CD1c-positive myeloid dendritic cell (primary cell): Measurements from ENCODE around the gene SLC35E2B.
"Not testable (repeated sequence)": the region's sequence is repeated elsewhere in the genome, so short reads cannot be mapped to it uniquely, and the experiment has no call there.

Experiments
- DNase-seq: peaks from one replicate; pipeline ENCODE4 v3.0.0-alpha.2; 2016; ENCODE audit errors: extremely low spot score

The SLC35E2B gene

DNA sequence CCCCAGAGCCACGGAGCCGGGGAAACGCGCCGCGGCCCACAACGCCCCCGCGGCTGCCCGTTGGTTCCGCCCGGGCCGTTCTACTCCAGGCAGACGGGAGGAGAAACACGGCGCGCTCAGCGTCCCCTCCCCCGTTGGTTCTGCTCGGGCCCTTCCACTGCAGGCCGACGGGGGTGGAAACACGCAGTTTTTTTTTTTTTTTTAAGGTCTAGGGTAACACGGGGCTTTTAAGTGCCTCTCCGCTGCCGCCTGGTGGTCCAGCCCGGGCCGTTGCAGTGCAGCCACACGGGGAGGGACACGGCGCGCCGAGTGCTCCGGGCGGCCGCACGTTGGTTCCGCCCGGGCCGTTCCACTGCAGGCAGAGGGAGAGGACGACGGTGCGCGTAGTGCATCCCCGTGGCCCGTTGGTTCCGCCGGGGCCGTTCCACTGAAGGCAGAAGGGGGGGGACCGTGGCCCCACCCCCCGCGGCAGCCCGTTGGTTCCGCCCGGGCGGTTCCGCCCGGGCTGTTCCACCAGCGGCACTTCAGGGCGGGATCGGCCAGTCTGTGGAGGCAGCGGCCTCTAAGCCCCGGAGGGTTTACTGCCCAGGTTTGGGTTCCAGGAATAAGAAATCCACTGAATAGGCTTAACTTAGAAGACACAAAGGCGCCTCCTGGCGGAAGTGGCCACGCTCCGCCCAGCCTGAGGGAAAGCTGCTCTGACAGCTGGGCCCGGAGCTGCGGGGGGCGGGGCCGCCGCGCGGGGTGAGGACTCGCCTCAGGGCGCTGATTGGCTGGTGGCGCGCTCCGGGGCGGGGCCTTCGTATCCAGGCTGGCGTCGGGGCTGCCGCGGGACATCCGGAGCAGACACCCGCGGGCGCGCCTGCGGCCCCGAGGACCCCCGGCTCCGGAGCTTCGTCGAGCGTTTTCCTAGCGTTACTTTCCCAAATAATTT, at the start of gene SLC35E2B:
Gene SLC35E2B, minus strand, starts transcription at position 82 of the 934 bp plus-strand sequence. CDS start 16,096 bp downstream, outside the sequence.
- peak; percentile 95 for DNase-seq

- DNase-seq, result peak; percentile 79
Observed at GRCh38 chr1:1741013-1741412, 48.4 kb upstream of the SLC35E2B start.

DNA sequence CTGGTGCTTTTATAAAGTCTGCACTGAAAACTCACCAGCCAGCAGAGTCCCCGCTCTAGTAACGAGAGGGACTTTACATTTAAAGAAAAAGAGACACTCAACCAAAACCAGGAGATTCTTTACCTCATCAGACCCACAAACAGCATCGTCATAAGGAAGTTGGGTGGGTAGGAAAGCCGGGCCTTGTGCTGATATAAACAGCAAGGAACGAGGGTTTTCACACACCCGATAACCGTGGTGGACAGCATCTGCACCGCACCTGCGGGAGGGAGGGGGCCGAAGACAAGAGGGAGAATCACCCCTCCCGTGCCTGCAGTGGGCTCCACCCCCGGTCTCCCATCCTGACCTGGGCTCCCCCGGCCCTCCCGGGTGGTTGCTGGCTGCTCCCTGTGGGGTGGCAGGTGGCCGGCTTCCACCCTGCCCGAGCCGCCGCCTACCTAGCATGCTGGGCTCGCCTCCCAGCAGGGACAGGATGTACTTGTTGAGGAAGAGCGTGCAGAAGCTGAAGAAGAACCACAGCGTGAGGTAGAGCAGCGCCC, 46.3 kb upstream of the SLC35E2B start:
- not testable (repeated sequence) for DNase-seq

- not testable (repeated sequence) for DNase-seq
Observed at GRCh38 chr1:1737675-1738590, 45.3 kb upstream of the SLC35E2B start.

DNA sequence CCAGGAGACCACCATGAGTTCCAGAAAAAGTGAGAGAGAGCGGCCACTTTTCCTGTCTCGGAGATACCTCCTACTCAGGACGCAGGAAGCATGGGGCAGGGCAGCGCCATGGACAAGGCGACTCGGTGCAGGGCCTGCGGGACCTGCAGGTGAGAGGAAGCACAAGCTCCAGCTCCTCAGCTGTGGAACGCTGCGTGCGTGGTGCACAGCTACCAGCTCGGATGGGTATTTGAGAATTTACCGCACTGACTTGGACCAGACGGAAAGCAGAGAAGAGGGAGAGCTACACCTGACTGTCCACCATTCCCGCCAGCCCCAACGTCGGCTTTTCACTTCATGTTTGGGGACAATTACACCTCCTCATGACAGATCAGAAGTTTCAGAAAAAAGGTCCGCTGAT, 39.8 kb upstream of the SLC35E2B start:
- DNase-seq, result no peak

DNA sequence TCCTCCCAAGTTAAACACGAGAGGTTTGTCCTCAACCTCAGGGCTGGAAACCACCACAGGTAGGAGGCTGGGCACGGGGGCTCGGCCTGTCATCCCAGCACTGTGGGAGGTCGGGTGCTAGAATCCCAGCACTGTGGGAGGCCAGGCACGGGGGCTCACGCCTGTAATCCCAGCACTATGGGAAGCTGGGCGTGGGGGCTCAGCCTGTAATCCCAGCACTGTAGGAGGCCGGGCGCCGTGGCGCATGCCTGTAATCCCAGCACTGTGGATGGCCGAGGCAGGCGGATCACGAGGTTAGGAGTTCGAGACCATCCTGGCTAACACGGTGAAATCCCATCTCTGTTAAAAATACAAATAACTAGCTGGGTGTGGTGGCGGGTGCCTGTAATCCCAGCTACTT, 38.3 kb upstream of the SLC35E2B start:
- no peak for DNase-seq

DNA sequence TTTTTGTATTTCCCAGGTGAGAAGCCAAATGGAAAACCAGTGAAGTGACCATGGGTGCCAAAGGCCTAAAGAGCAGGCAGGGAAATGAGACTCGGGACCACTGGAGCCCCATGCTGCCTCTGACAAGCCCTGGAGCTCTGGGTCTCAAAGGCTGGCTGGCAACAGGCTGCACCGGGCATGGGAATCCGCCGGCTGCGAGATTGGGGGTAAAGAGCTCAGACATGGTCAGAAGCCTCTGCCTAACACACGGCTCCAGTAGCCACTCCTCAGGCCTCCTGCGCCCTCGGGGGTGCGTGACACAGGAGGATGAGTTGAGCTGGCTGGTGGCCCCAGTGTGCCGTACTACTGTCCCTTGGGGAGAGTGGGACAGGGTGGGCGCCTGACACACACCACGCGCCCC, 37.6 kb upstream of the SLC35E2B start:
- DNase-seq, result not testable (repeated sequence)

- not testable (repeated sequence) for DNase-seq
Observed at GRCh38 chr1:1729116-1729816, 36.7 kb upstream of the SLC35E2B start.

DNA sequence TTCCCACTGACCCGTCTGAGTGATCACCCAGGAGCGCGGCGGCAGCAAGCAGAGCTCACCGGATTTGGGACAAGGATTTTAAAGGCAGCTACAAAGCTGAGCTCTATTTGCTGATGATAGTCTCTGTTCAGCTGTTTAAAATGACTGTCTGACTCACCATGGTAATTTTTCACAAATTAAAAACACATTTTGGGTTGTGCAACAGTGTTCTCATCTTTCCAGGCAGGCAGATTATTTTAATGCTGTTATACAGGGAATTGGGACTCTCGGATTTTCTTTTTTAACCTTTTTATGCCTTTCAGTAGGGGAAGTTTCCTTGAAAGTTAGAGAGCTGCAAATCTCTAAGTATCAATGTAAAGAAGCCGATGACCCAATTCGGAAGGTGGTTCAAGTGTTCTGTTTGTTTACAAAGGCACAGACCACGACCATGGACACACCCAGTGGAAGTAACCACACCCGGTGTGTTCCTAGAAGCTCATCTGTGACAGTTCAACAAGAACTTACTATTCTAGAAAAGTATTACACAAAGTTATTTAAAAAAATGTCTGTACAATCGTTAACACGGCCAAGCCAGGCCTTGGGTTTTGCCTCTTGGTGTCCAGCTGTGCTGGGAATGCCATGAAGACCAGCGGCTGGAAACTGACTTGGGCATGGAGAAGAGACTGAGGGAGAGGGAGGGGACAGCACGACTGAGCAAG, 35.9 kb upstream of the SLC35E2B start:
- peak; percentile 1 for DNase-seq

- DNase-seq, result not testable (repeated sequence)
Observed at GRCh38 chr1:1727131-1727651, 34.6 kb upstream of the SLC35E2B start.

DNA sequence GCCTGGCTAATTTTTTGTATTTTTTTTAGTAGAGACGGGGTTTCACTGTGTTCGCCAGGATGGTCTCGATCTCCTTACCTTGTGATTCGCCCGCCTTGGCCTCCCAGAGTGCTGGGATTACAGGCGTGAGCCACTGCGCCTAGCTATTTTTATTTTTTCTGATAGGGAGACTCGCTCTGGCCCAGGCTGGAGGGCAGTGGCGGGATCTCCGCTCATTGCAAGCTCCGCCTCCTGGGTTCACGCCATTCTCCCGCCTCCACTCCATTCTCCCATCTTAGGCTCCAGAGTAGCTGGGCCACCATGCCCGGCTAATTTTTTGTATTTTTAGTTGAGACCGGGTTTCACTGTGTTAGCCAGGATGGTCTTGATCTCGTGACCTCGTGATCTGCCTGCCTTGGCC, 33.5 kb upstream of the SLC35E2B start:
- DNase-seq, result not testable (repeated sequence)

GRCh38 chr1:1724035-1724864, 31.7 kb upstream of the SLC35E2B start, which contains the start of gene CDK11A:
CDK11A (minus strand) TSS chr1:1724357; CDS start chr1:1722818, 1,539 bp downstream.
- DNase-seq, result peak; percentile 100

- no peak for DNase-seq
Observed at GRCh38 chr1:1721201-1721600, 28.6 kb upstream of the SLC35E2B start.

DNA sequence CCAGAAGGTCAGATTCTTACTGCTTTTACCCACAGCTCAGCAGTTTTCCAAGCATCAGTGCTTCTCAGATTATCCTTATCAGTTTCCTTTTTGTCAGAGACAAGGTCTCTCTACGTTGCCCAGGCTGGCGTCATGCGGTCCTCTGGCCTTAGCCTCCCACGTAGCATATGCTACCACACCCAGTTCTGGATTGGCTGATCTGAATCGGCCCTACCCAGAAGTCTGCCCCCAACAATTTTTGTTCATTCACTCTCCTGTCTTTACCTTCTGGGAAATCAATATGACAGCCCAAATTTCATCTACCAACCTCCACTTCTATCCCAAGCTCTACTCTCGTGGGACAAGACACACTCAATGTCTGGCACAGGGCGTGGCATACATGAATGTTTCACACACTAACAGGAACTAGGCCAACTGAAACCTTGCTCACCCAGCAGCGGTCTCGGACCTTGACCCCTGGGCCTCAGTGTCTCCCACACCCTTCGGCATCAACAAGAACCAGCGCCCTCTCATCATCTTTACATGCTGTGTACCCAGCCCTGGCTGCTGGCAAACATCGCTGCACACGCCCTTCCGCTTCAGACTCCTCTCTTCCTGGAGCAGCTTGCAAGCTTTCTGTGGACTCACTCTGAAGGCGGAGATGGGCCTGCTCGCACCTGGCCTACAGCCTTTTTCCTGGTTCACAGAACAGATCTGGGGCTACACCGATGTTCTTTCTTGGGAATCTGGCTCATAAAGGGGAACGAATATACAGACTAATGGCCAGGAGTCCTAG, 22.7 kb upstream of the SLC35E2B start:
- not testable (repeated sequence) for DNase-seq

- not testable (repeated sequence) for DNase-seq
Observed at GRCh38 chr1:1707897-1708296, 15.3 kb upstream of the SLC35E2B start.

- DNase-seq, result not testable (repeated sequence)
Observed at GRCh38 chr1:1707241-1707640, 14.6 kb upstream of the SLC35E2B start.

DNA sequence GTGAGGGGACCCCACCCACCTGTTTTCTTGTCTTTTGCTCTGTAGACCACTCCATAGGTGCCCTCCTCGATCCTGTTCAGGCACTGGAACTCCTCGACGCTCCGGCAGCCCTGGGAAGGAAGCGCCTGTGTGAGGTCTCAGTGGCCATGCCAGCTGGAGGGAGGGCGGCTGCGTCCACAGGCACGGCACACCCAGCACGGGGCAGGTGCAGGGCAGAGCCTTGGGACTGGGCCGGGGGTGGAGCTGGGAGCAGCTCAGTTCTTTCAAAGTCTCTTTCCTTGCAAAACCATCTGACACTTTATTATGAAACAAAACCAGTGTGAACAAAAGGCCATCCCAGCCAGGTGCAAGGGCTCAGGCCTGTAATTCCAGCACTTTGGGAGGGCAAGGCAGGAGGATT, 13.0 kb upstream of the SLC35E2B start:
- not testable (repeated sequence) for DNase-seq

DNA sequence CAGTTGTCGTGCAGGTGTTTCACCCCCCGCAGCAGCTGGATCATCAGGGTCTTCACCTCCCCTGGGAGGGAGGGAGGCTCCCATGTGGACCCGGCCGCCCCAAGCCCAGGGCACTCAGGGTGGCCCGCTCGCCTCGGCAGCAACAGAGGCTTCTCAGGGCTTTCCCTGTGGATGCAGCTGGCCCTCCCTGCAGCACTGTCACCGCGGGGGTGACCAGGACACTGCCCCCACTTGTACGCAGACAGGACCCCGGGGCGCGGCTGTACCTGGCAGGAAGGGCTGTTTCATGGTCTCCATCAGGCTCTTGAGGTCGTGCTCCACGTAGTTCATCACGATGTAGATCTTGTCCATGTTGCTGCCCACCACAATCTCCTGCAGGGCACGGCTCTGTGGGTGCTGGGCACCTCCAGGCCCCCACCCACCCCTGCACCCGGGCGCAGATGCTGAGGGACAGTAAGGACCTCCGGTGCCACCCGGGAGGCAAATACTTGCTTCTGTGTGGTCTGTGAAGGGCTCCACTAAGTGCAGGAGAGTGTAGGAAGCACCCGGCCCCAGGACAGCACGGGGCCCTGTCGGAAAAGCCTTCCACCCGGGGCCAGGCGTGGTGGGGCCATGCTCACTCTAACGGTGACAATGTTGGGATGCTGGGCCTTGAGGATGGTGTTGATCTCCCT, 11.8 kb upstream of the SLC35E2B start:
- DNase-seq, result not testable (repeated sequence)
